Hematopoietic multipotent progenitor cell treated with erythropoietin and hydrocortisone succinate and interleukin-3 and kit ligand, for 4 days (in vitro differentiated cells): ENCODE measurements around the gene C8G.
A peak's percentile ranks its signal among the peaks of the same experiment; 100 is the strongest.

Experiments used
- DNase-seq: peaks from one replicate; pipeline ENCODE4 v3.0.0-alpha.2; 2015

The C8G gene

DNA sequence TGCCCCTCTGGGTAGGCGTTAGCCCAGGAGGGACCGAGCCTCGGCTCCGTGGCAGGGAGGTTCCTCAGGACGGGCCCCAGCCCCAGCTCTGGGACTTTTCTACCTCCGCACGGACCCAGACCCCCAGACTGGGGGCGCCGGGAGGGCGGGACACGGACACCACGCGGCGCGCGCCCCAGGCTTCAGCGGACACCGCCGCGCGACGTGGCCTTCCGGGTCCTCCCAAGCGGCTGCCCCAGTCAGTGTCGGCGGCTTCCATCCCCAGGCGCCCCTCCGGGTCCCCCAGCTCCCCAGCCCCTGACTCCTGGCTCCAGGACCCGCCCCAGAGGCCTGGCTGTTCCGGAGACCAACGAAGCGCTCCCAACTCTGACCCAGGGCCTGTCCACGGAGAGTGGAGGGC is 40.8 kb downstream of the C8G start:
- DNase-seq, result no peak

DNA sequence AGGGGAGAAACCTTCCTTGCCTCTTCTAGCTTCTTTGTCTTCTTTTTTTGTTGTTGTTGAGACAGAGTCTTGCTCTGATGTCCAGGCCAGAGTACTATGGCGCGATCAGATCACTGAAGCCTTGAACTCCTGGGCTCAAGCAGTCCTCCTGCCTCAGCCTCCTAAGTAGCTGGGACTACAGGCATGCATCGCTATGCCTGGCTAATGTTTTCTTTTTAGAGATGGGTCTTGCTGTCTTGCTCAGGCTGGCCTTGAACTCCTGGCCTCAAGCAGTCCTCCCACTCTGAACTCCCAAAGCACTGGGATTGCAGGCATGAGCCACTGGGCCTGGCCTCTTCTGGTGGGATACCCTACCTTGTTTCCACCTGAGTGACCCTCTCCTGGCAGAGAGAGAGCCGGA is 43.8 kb downstream of the C8G start:
- no peak for DNase-seq

DNA sequence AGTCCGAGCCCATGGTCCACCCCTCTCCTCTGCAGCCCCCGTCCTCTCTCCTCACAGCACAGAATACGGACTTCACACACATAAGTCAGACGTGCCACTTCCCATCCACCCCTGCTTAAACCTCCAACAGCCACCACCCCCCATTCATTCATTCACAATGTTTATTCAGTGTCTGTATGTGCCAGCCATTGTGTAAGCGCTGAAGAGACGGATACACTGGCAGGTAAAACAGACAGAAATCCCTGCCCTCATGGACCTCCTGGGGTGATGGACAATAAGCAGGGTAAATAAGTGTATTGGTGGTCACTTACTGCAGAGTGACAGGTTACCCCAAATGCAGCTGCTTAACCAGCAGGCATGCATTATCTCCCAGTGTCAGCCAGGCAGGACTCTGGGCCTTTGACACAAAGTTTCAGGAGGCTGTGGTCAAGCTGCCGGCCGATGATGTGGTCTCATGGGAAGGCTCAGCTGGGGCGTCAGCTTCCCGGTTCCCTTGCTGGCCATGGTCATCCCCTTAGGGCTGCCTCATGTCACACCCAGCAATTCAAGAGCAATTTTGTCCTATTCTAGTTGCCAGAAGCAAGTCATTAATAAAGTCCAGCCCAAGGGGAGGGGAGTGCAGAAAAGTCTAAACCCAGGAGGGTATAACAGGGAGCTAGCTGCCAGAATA is 45.3 kb downstream of the C8G start:
- no peak for DNase-seq

DNA sequence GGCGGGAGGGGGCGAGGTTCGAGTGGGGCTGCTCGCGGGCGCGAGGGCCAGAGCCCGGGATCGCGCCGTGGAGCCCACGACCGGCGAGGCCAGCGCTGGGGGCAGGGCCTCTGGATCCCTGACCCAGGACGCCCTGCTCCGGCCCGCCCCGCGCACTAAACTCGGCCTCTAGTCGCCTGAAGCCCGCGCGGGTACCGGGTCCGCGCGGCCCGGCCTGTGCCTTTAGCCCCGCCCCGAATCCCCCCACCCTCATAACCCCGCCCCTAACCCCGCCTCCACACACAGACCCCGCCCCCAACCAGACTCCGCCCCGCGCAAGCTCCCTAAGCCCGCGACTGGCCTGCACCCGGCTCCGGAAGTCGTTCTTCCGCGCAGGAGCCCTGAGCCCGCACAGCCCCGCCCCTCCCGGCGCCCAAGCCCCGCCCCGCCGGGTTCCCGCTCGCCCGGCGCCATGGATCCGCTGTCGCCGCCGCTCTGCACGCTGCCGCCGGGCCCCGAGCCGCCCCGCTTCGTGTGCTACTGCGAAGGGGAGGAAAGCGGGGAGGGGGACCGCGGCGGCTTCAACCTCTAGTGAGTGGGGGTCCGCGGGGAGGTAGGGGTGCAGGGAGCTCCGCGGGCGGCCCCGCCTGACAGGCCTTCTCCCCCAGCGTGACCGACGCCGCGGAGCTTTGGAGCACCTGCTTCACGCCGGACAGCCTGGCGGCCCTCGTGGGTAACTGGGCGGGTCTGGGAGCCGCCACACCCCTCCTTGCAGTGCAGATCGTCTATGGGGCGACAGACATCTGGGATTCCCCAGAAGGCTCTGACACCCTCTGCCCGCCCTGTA is 47.2 kb downstream of the C8G start, which contains the start of gene PAXX:
PAXX (plus strand) TSS at position 430 of the 826 bp plus-strand sequence; CDS start at position 452, 22 bp downstream.
- peak; percentile 97 for DNase-seq

DNA sequence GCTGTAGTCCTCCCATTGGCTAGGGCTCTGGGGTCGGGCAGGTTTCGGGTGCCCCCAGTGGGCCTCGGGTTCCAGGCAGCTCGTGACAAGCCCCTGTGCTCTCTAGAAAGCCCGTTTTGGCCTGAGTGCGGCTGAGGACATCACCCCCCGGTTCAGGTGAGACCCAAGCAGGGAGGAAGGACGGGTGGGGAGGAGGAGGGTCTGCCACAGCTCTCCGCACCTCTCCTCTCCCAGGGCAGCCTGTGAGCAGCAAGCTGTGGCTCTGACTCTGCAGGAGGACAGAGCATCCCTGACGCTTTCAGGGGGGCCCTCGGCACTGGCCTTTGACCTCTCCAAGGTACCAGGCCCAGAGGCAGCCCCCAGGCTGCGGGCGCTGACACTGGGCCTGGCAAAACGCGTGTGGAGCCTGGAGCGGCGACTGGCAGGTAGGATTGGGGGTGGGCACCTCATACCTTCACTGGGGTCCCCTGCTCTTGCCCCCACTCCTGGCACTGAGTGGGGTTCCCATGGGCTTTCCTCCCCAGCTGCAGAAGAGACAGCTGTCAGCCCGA is 47.9 kb downstream of the C8G start:
- no peak for DNase-seq

DNA sequence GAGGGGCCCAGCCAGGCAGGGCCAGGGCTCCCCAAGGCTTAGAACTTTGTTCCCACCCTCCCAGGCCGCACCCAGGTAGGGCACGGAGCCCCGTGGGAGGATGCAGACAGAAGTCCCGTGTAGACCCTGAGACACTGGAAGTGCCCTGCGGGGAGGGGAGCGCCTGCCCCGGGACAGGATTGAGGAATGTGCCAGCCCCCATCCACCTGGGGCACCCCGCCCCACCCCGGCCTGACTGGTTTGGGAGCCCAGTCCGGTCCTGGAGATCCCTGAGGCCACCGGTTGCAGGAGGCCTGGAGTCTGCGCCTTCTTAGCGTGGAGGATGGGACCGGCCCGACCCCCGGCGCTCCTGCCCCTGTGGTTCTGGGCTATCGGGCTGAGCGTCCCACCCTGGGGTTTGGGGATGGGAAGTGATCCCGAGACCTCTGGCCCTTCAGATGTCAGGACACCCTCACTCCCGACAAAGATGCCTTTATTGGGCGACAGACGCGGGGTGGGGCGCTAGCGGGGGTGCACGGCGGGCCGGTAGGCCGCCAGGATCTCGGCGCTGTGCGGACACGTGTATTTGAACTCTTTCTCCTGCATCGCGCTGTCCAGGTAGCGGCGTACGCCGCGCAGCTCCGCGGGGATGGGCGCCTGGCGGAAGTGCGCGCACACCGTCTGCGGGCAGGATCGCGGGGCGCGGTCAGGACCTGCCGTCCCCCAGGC is 49.3 kb downstream of the C8G start:
- no peak for DNase-seq

DNA sequence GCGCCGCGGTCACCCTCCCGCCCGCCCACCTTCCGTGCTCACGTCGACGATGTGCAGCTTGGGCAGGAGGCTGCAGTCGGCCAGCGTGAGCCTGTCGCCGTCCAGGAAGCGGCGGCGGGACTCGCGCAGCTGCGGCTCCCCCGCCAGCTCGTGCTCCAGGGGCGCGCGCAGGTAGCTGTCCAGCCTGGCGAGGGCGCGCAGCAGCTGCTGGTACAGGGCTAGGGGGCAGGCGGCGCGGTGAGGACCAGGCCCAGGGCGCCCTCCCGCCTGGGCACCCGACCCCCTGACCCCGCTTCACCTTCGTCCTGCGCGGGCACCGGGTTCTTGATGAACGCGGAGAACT is 49.8 kb downstream of the C8G start:
- no peak for DNase-seq

DNA sequence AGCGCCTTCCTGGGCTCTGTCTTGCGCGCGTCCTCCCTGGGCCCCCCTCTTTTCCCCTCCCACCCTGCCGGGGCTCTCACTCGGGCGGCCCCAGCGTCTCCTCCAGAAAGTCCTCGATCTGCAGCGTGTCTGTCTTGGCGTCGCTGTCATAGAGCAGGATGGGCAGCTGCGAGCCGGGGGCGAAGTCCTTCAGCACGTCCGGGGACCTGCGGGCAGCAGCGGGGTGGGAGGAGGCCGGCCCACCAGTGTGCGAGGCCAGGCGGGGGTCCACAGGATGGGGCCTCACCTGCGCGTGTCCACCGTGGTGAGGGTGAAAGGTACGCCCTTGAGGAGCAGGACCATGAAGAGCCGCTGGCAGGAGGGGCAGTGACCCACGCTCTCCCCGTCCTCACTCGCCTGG is 50.3 kb downstream of the C8G start:
- DNase-seq, result no peak

DNA sequence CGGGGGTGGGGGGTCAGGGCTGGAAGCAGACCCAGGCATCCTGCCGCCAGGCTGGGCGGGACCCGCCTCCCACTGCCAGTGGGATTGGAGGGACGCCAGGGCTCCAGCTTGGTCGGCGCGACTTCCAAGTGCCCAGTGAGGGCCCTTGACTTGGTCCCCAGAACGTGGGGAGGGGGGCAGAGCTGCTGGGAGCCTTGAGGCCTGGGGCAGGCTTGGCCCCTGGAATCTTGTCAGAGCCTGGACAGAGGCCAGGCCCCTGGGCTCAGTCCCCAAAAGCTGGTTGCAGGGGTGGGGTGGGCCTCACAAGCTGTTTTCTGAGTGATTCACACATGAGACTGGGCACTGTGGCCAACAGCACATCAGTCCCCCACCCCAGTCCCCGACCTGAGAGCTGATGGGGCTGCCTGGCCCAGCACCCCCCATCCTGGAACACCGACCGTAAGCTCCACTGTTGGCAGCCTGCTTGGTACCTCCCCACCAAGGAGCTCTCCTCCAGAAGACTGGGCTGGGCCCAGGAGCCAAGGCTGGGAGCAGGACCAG is 50.8 kb downstream of the C8G start:
- DNase-seq, result no peak
